Vagina (tissue), 2 donors: ENCODE data around the gene SKIC3. TPM values are rescaled to one million over a fixed set of nuclear protein-coding genes. Genes with fewer than 3 reads are reported as not detected.

Experiments used
- DNase-seq, 2 donors: peaks; one replicate each; pipeline ENCODE4 v3.0.0-alpha.2; 2017; ENCODE audit errors: extremely low spot score in 2 of 2
- H3K27ac ChIP-seq: fragments of 200-600 bp; sonication (generic); one replicate; pipeline ENCODE4 v1.5.1; 2019
- H3K27me3 ChIP-seq: fragments of 200-600 bp; sonication (generic); one replicate; pipeline ENCODE4 v1.5.1; 2019
- H3K36me3 ChIP-seq, 2 donors: fragments of 200-600 bp; sonication (generic); one replicate each; pipeline ENCODE4 v1.5.1; 2017 to 2019
- H3K4me1 ChIP-seq: fragments of 200-600 bp; sonication (generic); one replicate; pipeline ENCODE4 v1.5.1; 2019
- H3K4me3 ChIP-seq, 2 donors: fragments of 200-600 bp; sonication (generic); 1 replicate in 1 of 2; 2 replicates in 1 of 2; pipeline ENCODE4 v1.5.1; 2016 to 2019
- H3K9me3 ChIP-seq: fragments of 200-600 bp; sonication (generic); one replicate; pipeline ENCODE4 v1.5.1; 2019
- POLR2A ChIP-seq, 2 donors: fragments of 450-650 bp; IDR thresholded peaks; one replicate each; pipeline ENCODE4 v1.6.1; 2017; ENCODE audit warnings: antibody characterized with exemption in 2 of 2, mild to moderate bottlenecking in 2 of 2, moderate library complexity in 2 of 2
- POLR2AphosphoS5 ChIP-seq, 2 donors: sonication (generic); formaldehyde crosslinking; IDR thresholded peaks; one replicate each; pipeline ENCODE4 v1.9.0; 2017; ENCODE audit warnings: antibody characterized with exemption in 2 of 2, mild to moderate bottlenecking in 2 of 2, low read depth in 1 of 2; ENCODE audit not compliant: insufficient read depth in 1 of 2
- intact Hi-C: fragments of 100-400 bp; cut with DNase I; formaldehyde crosslinking; loops from one replicate; pipeline ENCODE4 v1.15.1; 2023
- total RNA-seq: library from RNA; depleted of rRNA; stranded (reverse); fragments of >200 nt; gene quantifications from one replicate; pipeline ENCODE4 v1.2.3, GENCODE V29; 2016
- TF ChIP-seq, protein P1 (sequence below), 3 experiments: fragments of 450-650 bp in 2 of 3; fragments of 200-600 bp in 1 of 3; sonication (generic) in 1 of 3; IDR thresholded peaks; one replicate each; pipeline ENCODE4 v1.5.1; 2017 to 2019; ENCODE audit warnings: antibody characterized with exemption in 3 of 3, mild to moderate bottlenecking in 2 of 3, moderate library complexity in 2 of 3

Gene SKIC3
- total RNA-seq, 1 donor from 2014 or later = 59.7 TPM

DNA sequence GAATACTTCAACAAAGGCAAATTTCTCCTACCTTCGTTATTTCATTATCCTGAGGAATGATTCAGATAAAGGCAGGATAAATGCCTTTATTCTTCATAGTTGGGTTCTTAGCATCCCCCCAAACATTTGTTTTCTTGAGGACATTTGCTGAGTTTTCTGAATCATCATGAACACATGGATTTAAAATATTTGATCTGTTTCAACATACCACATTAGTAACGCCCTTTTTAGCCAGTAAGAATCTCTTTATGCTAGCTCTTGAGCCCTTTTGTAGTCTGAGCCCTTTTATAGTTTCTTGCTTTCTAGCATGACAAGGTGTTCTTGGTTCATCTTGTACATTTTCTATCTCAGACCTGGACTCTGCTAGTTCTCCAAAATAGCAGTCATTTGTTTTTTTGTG is 27.9 kb downstream of the SKIC3 start:
- no peaks in the 10 kb centered on the region for H3K27me3 ChIP-seq
- intact Hi-C loops = no loop called here
- peaks cover 0 to 53% of the 10 kb centered on the region in 2 donors for H3K36me3 ChIP-seq
- no peaks in the 10 kb centered on the region for H3K9me3 ChIP-seq
- H3K27ac ChIP-seq = no peak overlapping the region
- TF ChIP-seq, protein P1, sequence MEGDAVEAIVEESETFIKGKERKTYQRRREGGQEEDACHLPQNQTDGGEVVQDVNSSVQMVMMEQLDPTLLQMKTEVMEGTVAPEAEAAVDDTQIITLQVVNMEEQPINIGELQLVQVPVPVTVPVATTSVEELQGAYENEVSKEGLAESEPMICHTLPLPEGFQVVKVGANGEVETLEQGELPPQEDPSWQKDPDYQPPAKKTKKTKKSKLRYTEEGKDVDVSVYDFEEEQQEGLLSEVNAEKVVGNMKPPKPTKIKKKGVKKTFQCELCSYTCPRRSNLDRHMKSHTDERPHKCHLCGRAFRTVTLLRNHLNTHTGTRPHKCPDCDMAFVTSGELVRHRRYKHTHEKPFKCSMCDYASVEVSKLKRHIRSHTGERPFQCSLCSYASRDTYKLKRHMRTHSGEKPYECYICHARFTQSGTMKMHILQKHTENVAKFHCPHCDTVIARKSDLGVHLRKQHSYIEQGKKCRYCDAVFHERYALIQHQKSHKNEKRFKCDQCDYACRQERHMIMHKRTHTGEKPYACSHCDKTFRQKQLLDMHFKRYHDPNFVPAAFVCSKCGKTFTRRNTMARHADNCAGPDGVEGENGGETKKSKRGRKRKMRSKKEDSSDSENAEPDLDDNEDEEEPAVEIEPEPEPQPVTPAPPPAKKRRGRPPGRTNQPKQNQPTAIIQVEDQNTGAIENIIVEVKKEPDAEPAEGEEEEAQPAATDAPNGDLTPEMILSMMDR (IDR thresholded peaks at IDR 0.05) = no peak
- TF ChIP-seq POLR2A (IDR thresholded peaks at IDR 0.05) = no peak
- TF ChIP-seq POLR2AphosphoS5 (IDR thresholded peaks at IDR 0.05; ENCODE audit: insufficient read depth in 1 of 2, low read depth in 1 of 2) = no peak
- DNase-seq = no peak
- H3K4me3 ChIP-seq = no peak overlapping the region
- no peaks in the 10 kb centered on the region for H3K4me1 ChIP-seq

DNA sequence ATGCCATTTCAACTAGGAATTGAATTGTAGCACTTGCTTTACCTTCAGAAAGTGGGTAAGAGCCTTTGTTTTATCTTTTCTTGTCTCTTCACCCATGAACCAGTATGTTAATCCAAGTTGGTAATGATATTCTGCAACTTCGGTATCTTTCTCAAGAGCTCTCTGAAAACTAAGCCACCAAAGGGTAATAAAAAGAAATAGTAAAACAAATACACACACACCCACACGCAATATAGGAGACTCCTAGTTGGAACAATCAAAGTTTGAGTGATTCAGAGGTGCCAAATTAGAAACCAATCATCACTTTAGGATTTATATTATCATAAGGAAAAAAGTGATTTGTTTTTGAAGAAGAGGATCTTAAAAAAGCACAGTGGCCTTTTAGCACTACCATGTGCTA is 30.4 kb downstream of the SKIC3 start:
- H3K4me3 ChIP-seq = no peak overlapping the region
- peaks cover 0 to 53% of the 10 kb centered on the region in 2 donors for H3K36me3 ChIP-seq
- no peak for DNase-seq
- H3K27ac ChIP-seq = no peak overlapping the region
- no peaks in the 10 kb centered on the region for H3K9me3 ChIP-seq
- TF ChIP-seq POLR2AphosphoS5 (IDR thresholded peaks at IDR 0.05; ENCODE audit: insufficient read depth in 1 of 2, low read depth in 1 of 2) (no peak), POLR2A (IDR thresholded peaks at IDR 0.05) (no peak)
- TF ChIP-seq, protein P1 (IDR thresholded peaks at IDR 0.05) = no peak
- H3K27me3 ChIP-seq = no peaks in the 10 kb centered on the region
- H3K4me1 ChIP-seq = no peaks in the 10 kb centered on the region
- intact Hi-C loops = no loop called here

DNA sequence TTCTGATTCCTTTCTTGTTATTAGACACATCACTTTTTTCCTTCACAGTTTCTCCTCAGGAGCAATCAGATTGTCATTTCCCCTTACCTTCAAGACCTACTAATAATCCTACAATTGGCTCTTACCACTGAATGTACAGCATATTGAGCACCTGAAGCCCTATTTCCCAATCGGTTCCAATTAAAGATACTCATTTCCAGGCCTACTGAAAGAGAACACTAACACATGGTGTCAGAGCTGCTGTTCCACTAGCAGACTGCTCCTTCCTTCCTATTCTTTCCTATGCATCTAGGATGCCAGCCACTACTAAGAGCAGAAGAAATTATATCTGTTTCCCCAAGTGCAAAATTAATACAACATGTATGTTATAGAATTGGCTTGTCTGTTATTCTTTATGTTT is 34.6 kb downstream of the SKIC3 start:
- TF ChIP-seq POLR2AphosphoS5 (IDR thresholded peaks at IDR 0.05; ENCODE audit: insufficient read depth in 1 of 2, low read depth in 1 of 2) (no peak), POLR2A (IDR thresholded peaks at IDR 0.05) (no peak)
- TF ChIP-seq, protein P1 (IDR thresholded peaks at IDR 0.05) = no peak
- Histone ChIP-seq H3K36me3 (peaks cover 0 to 46% of the 10 kb centered on the region in 2 donors), H3K27ac (no peak overlapping the region), H3K9me3 (no peaks in the 10 kb centered on the region), H3K4me1 (no peaks in the 10 kb centered on the region), H3K27me3 (no peaks in the 10 kb centered on the region), H3K4me3 (no peak overlapping the region)
- intact Hi-C loops = no loop called here
- no peak for DNase-seq

DNA sequence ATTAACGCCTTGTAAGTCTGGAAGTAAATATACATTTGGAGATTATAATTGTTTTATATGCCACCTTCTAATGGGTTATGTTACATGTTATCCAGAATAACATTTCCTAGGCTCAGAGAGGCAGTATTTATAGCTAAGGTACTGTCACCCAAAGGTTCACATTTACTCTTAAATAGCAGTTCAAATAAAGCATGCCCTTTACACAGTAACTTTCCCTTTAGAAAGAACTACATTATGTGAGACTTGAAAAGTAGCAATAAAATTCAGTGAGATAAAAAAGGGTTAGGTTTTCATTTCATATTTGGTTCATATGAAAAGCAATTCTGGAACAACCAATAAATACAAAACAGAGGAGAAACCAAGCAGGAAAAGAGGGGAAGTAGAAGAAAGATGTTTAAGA is 35.1 kb downstream of the SKIC3 start:
- Histone ChIP-seq H3K4me1 (no peaks in the 10 kb centered on the region), H3K27ac (no peak overlapping the region), H3K9me3 (no peaks in the 10 kb centered on the region), H3K36me3 (peaks cover 0 to 46% of the 10 kb centered on the region in 2 donors), H3K27me3 (no peaks in the 10 kb centered on the region), H3K4me3 (no peak overlapping the region)
- DNase-seq = no peak
- TF ChIP-seq, protein P1 (IDR thresholded peaks at IDR 0.05) = no peak
- TF ChIP-seq POLR2AphosphoS5 (IDR thresholded peaks at IDR 0.05; ENCODE audit: insufficient read depth in 1 of 2, low read depth in 1 of 2) = no peak
- no peak for TF ChIP-seq POLR2A (IDR thresholded peaks at IDR 0.05)
- intact Hi-C loops = no loop called here

DNA sequence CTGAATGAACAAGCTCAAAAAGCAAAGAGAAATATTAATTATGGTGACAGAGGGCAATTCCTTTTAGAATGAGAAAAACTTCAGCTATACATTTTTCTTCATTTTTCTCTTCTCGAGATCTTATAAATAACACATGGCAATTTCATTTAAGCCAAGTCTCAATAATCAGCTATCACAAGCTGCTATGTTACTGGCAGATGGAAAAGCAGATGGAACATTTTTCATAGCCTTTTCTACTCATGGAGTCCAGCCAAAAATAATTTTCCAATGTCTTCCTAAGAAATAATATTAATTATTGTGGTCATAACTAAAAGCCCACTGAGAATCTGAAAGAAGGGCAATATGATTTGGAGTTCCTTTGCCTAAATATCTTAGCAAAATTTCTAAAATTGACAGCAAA is 35.6 kb downstream of the SKIC3 start:
- Histone ChIP-seq H3K27me3 (no peaks in the 10 kb centered on the region), H3K4me3 (no peak overlapping the region), H3K9me3 (no peaks in the 10 kb centered on the region), H3K4me1 (no peaks in the 10 kb centered on the region), H3K27ac (no peak overlapping the region), H3K36me3 (peaks cover 0 to 45% of the 10 kb centered on the region in 2 donors)
- TF ChIP-seq, protein P1 (IDR thresholded peaks at IDR 0.05) = no peak
- TF ChIP-seq POLR2AphosphoS5 (IDR thresholded peaks at IDR 0.05; ENCODE audit: insufficient read depth in 1 of 2, low read depth in 1 of 2) (no peak), POLR2A (IDR thresholded peaks at IDR 0.05) (no peak)
- no peak for DNase-seq
- intact Hi-C loops = no loop called here
